ENCODE results near the gene HEPACAM.

DNA sequence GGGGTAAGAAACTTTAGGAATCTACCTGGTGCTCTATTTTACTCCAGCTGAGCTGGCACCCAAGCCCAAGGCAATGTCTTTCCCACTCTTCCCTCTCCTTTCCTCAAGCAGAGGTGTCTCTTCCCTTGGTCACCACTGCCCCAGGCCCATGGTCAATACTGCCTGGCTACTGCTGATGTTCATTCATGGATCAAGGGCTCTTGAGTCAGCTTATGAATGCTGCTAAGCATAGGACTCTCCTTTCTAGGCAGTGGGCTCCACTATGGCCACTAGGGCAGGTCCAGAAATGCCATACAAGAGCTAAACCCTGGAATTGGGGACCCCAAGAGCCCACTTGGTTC is 19.5 kb downstream of the HEPACAM start:
- TF ChIP-seq TAF1 (IDR thresholded peaks at IDR 0.05; ENCODE audit: borderline replicate concordance, low read depth, low read length) = no peak
- no peak for TF ChIP-seq POLR2A (IDR thresholded peaks at IDR 0.05; ENCODE audit: low read depth, low read length)
- no peak for TF ChIP-seq POLR2AphosphoS5 (IDR thresholded peaks at IDR 0.05; ENCODE audit: low read depth, low read length)

Data from GM12892 (cell line).